Lower lobe of right lung (tissue), 2 donors: ENCODE measurements around the gene MXI1. TPM values are rescaled to one million over a fixed set of nuclear protein-coding genes. Genes with fewer than 3 reads are reported as not detected.

Experiments
- ATAC-seq, 2 donors: fragments of 200-7000 bp; cut with Tn5 transposase; one replicate each; pipeline ENCODE4 v1.9.1; 2020 to 2022; ENCODE audit warnings: mild to moderate bottlenecking in 2 of 2, moderate library complexity in 2 of 2
- DNase-seq: peaks from one replicate; pipeline ENCODE4 v3.0.0-alpha.2; 2020
- H3K27ac ChIP-seq: fragments of 200-600 bp; one replicate; pipeline ENCODE4 v1.8.0; 2022
- H3K27me3 ChIP-seq: fragments of 200-600 bp; one replicate; pipeline ENCODE4 v1.8.0; 2022; ENCODE audit warnings: low read depth
- H3K36me3 ChIP-seq: fragments of 200-600 bp; one replicate; pipeline ENCODE4 v1.8.0; 2022; ENCODE audit warnings: mild to moderate bottlenecking
- H3K4me1 ChIP-seq: fragments of 200-600 bp; one replicate; pipeline ENCODE4 v1.8.0; 2022
- H3K4me3 ChIP-seq: fragments of 200-600 bp; one replicate; pipeline ENCODE4 v1.8.0; 2022; ENCODE audit warnings: mild to moderate bottlenecking
- H3K9me3 ChIP-seq: fragments of 200-600 bp; one replicate; pipeline ENCODE4 v1.8.0; 2022
- CTCF ChIP-seq: fragments of 200-600 bp; IDR thresholded peaks from one replicate; pipeline ENCODE4 v1.8.0; 2022; ENCODE audit warnings: antibody characterized with exemption, mild to moderate bottlenecking
- intact Hi-C: fragments of 100-400 bp; cut with DNase I; formaldehyde crosslinking; loops from one replicate; pipeline ENCODE4 v1.11.0; 2022
- total RNA-seq: library from RNA; stranded (reverse); fragmentation: NEBNext Ultra II Directional; extraction: Animal tissue kit (Norgen Biotek cat#: 25700); gene quantifications from one replicate; pipeline ENCODE4 v1.2.1, GENCODE V29; 2021
- donor health status: DM: no; HTN: yes; CAD: no; lungs with severe emphysema.

The MXI1 gene
- total RNA-seq, 1 donor from 2014 or later: 33.3 TPM

GRCh38 chr10:110163192-110163773 lies 44.1 kb upstream of the MXI1 start:
- Histone ChIP-seq H3K36me3 (no peaks in the 10 kb centered on the region), H3K27me3 (peaks cover 24% of the 10 kb centered on the region), H3K27ac (no peak overlapping the region), H3K9me3 (no peaks in the 10 kb centered on the region), H3K4me1 (no peaks in the 10 kb centered on the region), H3K4me3 (no peak overlapping the region)
- intact Hi-C loops: no loop called here
- no peak for TF ChIP-seq CTCF
- DNase-seq (no peak), ATAC-seq (no peak)

- H3K27ac ChIP-seq: no peak overlapping the region
- ATAC-seq (no peak), DNase-seq (no peak)
- H3K9me3 ChIP-seq: no peaks in the 10 kb centered on the region
- no peaks in the 10 kb centered on the region for H3K36me3 ChIP-seq
- no peak overlapping the region for H3K4me3 ChIP-seq
- TF ChIP-seq CTCF: no peak
- intact Hi-C loops: no loop called here
- no peaks in the 10 kb centered on the region for H3K4me1 ChIP-seq
- peaks cover 30% of the 10 kb centered on the region for H3K27me3 ChIP-seq
These were observed 43.6 kb upstream of the MXI1 start for GRCh38 chr10:110163841-110164240.

- Histone ChIP-seq H3K27ac (no peak overlapping the region), H3K4me3 (no peak overlapping the region), H3K4me1 (peaks cover 6% of the 10 kb centered on the region), H3K36me3 (no peaks in the 10 kb centered on the region), H3K27me3 (peaks cover 34% of the 10 kb centered on the region), H3K9me3 (no peaks in the 10 kb centered on the region)
- DNase-seq: no peak
- TF ChIP-seq CTCF: no peak
- intact Hi-C loops: no loop called here
- no peak for ATAC-seq
These were observed 42.2 kb upstream of the MXI1 start for GRCh38 chr10:110165239-110165638.

- intact Hi-C loops: no loop called here
- H3K4me1 ChIP-seq: peaks cover 8% of the 10 kb centered on the region
These were observed 40.3 kb upstream of the MXI1 start for GRCh38 chr10:110167149-110167548.

GRCh38 chr10:110168601-110169481 lies 38.6 kb upstream of the MXI1 start:
- Histone ChIP-seq H3K9me3 (no peaks in the 10 kb centered on the region), H3K4me3 (no peak overlapping the region), H3K4me1 (peaks cover 8% of the 10 kb centered on the region), H3K27me3 (peaks cover 42% of the 10 kb centered on the region), H3K27ac (no peak overlapping the region), H3K36me3 (no peaks in the 10 kb centered on the region)
- no peak for TF ChIP-seq CTCF
- intact Hi-C loops: no loop called here
- DNase-seq (no peak), ATAC-seq (no peak)

More at GRCh38 chr10:110167149-110167548, 40.3 kb upstream of the MXI1 start:
- Histone ChIP-seq H3K9me3 (no peaks in the 10 kb centered on the region), H3K27me3 (peaks cover 42% of the 10 kb centered on the region), H3K4me3 (no peak overlapping the region), H3K36me3 (no peaks in the 10 kb centered on the region), H3K27ac (no peak overlapping the region)
- no peak for TF ChIP-seq CTCF
- DNase-seq (no peak), ATAC-seq (no peak)
